Mammary epithelial cell (primary cell): Measurements from ENCODE around the gene CHST3.

Experiments
- CTCF ChIP-seq, 2 donors: IDR thresholded peaks in 1 of 2; conservative IDR thresholded peaks in 1 of 2; 2 replicates each; pipeline ENCODE4 v1.5.1; 2011 to 2012; ENCODE audit warnings: inconsistent platforms in 2 of 2, low read length in 2 of 2, mild to moderate bottlenecking in 2 of 2, control low read depth in 1 of 2, low read depth in 1 of 2; ENCODE audit not compliant: insufficient read depth in 1 of 2; ENCODE audit errors: extremely low read depth in 1 of 2
- EZH2 ChIP-seq: IDR thresholded peaks from 2 replicates; pipeline ENCODE4 v1.6.1; 2012; ENCODE audit warnings: low read length, inconsistent platforms, borderline replicate concordance

- TF ChIP-seq CTCF (conservative IDR thresholded peaks at IDR 0.05 in 1 of 2, IDR thresholded peaks at IDR 0.05 in 1 of 2; ENCODE audit: extremely low read depth in 1 of 2, insufficient read depth in 1 of 2, low read depth in 1 of 2, low read length in 2 of 2): no peak
- no peak for TF ChIP-seq EZH2
Measured at GRCh38 chr10:72056932-72057751, 92.9 kb downstream of the CHST3 start.
